Mesenchymal stem cell (in vitro differentiated cells and primary cell): ENCODE measurements around the gene SLC1A3.

ENCODE experiments used
- DNase-seq: peaks from one replicate; pipeline ENCODE4 v3.0.0-alpha.2; 2013
- H2AFZ ChIP-seq: one replicate; pipeline ENCODE4 v1.6.1; 2013; ENCODE audit warnings: low read depth, mild to moderate bottlenecking, control low read depth, inconsistent platforms, low read length, moderate library complexity
- H2AK5ac ChIP-seq: 2 replicates; pipeline ENCODE4 v1.6.1; 2013; ENCODE audit warnings: low read length, moderate library complexity, mild to moderate bottlenecking, inconsistent platforms; ENCODE audit not compliant: severe bottlenecking
- H2BK120ac ChIP-seq: one replicate; pipeline ENCODE4 v1.6.1; 2013; ENCODE audit warnings: low read depth, mild to moderate bottlenecking, inconsistent platforms, low read length, moderate library complexity
- H2BK12ac ChIP-seq, 2 experiments: one replicate each; pipeline ENCODE4 v1.6.1; 2013; ENCODE audit warnings: inconsistent platforms in 2 of 2, low read length in 2 of 2, mild to moderate bottlenecking in 2 of 2, moderate library complexity in 2 of 2, control low read depth in 1 of 2
- H2BK15ac ChIP-seq: one replicate; pipeline ENCODE4 v1.6.1; 2013; ENCODE audit warnings: mild to moderate bottlenecking, low read depth, inconsistent platforms; ENCODE audit not compliant: poor library complexity, severe bottlenecking
- H2BK5ac ChIP-seq: 2 replicates; pipeline ENCODE4 v1.6.1; 2013; ENCODE audit warnings: low read depth, mild to moderate bottlenecking, low read length, control low read depth, inconsistent platforms; ENCODE audit not compliant: poor library complexity, severe bottlenecking
- H3K14ac ChIP-seq, 2 experiments: one replicate each; pipeline ENCODE4 v1.6.1; 2013; ENCODE audit warnings: inconsistent platforms in 2 of 2, low read length in 2 of 2, control low read depth in 1 of 2, mild to moderate bottlenecking in 1 of 2, moderate library complexity in 1 of 2
- H3K18ac ChIP-seq, 2 experiments: one replicate each; pipeline ENCODE4 v1.6.1; 2013; ENCODE audit warnings: inconsistent platforms in 2 of 2, low read length in 2 of 2, control low read depth in 1 of 2, low read depth in 1 of 2, mild to moderate bottlenecking in 1 of 2
- H3K23ac ChIP-seq, 2 experiments: one replicate each; pipeline ENCODE4 v1.6.1; 2013; ENCODE audit warnings: inconsistent platforms in 2 of 2, low read length in 2 of 2, mild to moderate bottlenecking in 2 of 2, moderate library complexity in 2 of 2, control low read depth in 1 of 2
- H3K27ac ChIP-seq: 2 replicates; pipeline ENCODE4 v1.5.1; 2013; ENCODE audit warnings: mild to moderate bottlenecking, moderate library complexity, low read length, control low read depth, inconsistent platforms; ENCODE audit not compliant: poor library complexity, severe bottlenecking
- H3K27me3 ChIP-seq, 2 experiments: 2 replicates each; pipeline versions ENCODE4 v1.6.1 to v1.7.0; 2013; ENCODE audit warnings: low read length in 2 of 2, mild to moderate bottlenecking in 2 of 2, moderate library complexity in 2 of 2, control low read depth in 1 of 2, inconsistent platforms in 1 of 2; ENCODE audit not compliant: control insufficient read depth in 1 of 2, insufficient read depth in 1 of 2
- H3K36me3 ChIP-seq, 2 experiments: 2 replicates each; pipeline versions ENCODE4 v1.6.1 to v1.7.0; 2013; ENCODE audit warnings: low read length in 2 of 2, control low read depth in 1 of 2, inconsistent platforms in 1 of 2, low read depth in 1 of 2, mild to moderate bottlenecking in 1 of 2; ENCODE audit not compliant: insufficient read depth in 2 of 2, control insufficient read depth in 1 of 2
- H3K4ac ChIP-seq, 2 experiments: one replicate each; pipeline ENCODE4 v1.6.1; 2013; ENCODE audit warnings: inconsistent platforms in 2 of 2, low read length in 2 of 2, mild to moderate bottlenecking in 2 of 2, moderate library complexity in 2 of 2, control low read depth in 1 of 2, low read depth in 1 of 2
- H3K4me1 ChIP-seq: 2 replicates; pipeline ENCODE4 v1.6.1; 2013; ENCODE audit warnings: low read depth, low read length, control low read depth; ENCODE audit not compliant: control insufficient read depth, insufficient read depth
- H3K4me2 ChIP-seq: 2 replicates; pipeline ENCODE4 v1.6.1; 2013; ENCODE audit warnings: low read length, mild to moderate bottlenecking, inconsistent platforms; ENCODE audit not compliant: poor library complexity, severe bottlenecking
- H3K4me3 ChIP-seq, 2 experiments: 2 replicates each; pipeline versions ENCODE4 v1.5.1 to v1.7.0; 2013; ENCODE audit warnings: low read length in 2 of 2, mild to moderate bottlenecking in 2 of 2, control low read depth in 1 of 2, low read depth in 1 of 2; ENCODE audit not compliant: insufficient read depth in 1 of 2
- H3K79me1 ChIP-seq: replicated peaks from 2 replicates; pipeline ENCODE4 v1.6.1; 2013; ENCODE audit warnings: mild to moderate bottlenecking, control low read depth, low read length, inconsistent platforms; ENCODE audit not compliant: poor library complexity, severe bottlenecking
- H3K9ac ChIP-seq: 2 replicates; pipeline ENCODE4 v1.7.0; 2013; ENCODE audit warnings: mild to moderate bottlenecking, low read length, moderate library complexity
- H3K9me3 ChIP-seq: 2 replicates; pipeline ENCODE4 v1.7.0; 2013; ENCODE audit warnings: mild to moderate bottlenecking, low read length; ENCODE audit not compliant: control insufficient read depth
- H4K8ac ChIP-seq: one replicate; pipeline ENCODE4 v1.6.1; 2013; ENCODE audit warnings: inconsistent platforms, mild to moderate bottlenecking, low read length, moderate library complexity
- H4K91ac ChIP-seq: one replicate; pipeline ENCODE4 v1.6.1; 2013; ENCODE audit warnings: mild to moderate bottlenecking, low read length, inconsistent platforms
- WGBS: methylation state at CpG from one replicate; pipeline ENCODE4 v1.1.7; 2013; ENCODE audit warnings: mixed read lengths; 5-methylcytosine and 5-hydroxymethylcytosine counted together

Gene SLC1A3

GRCh38 chr5:36656556-36656955, 50.1 kb downstream of the SLC1A3 start:
- Histone ChIP-seq H3K27me3 (no peaks in the 10 kb centered on the region), H3K4me3 (no peak overlapping the region), H3K36me3 (peaks cover 0 to 12% of the 10 kb centered on the region in 2 experiments), H4K91ac (no peak overlapping the region), H3K27ac (no peak overlapping the region), H2BK15ac (no peak overlapping the region), H3K9me3 (no peaks in the 10 kb centered on the region), H3K4me1 (no peaks in the 10 kb centered on the region), H3K4me2 (no peak overlapping the region), H2AFZ (no peak overlapping the region), H3K18ac (no peak overlapping the region), H2BK12ac (no peak overlapping the region), H3K9ac (peak overlapping the region; percentile 42), H3K4ac (no peak overlapping the region), H2AK5ac (no peak overlapping the region), H3K79me1 (no peaks in the 10 kb centered on the region), H3K23ac (no peak overlapping the region), H3K14ac (no peak overlapping the region), H2BK120ac (no peak overlapping the region), H4K8ac (no peak overlapping the region), H2BK5ac (no peak overlapping the region)
- DNase-seq, result no peak
- 100% methylated on average over 1 of the region's 1 CpG for WGBS

DNA sequence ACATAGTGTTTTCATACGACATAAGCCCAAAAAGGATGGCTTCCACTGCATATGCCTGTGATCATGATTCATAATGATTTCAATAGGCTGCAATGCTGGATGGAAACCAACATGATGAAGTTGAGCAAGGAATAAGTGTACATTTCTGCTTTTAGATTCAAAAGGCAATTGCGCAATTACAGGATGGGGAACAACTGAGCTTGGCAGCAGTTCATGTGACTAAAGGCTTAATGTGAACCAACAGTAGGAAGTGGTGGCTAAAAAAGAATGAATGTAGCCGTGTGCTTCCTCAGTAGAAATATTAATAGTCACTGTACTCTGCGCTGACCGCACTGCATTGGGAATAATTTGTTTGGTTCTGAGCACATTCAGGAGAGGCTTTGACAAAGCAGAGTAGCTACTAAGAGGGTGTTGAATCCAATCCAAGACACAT, 51.2 kb downstream of the SLC1A3 start:
- Histone ChIP-seq H3K4me2 (no peak overlapping the region), H4K91ac (no peak overlapping the region), H3K4me1 (no peaks in the 10 kb centered on the region), H3K79me1 (no peaks in the 10 kb centered on the region), H2BK12ac (no peak overlapping the region), H2BK5ac (no peak overlapping the region), H3K36me3 (peaks cover 0 to 11% of the 10 kb centered on the region in 2 experiments), H3K4me3 (peak overlapping the region in 1 of 2 experiments; percentile 5), H2AFZ (no peak overlapping the region), H3K9me3 (no peaks in the 10 kb centered on the region), H3K9ac (peak overlapping the region; percentile 57), H3K27ac (no peak overlapping the region), H3K23ac (no peak overlapping the region), H2AK5ac (no peak overlapping the region), H2BK120ac (no peak overlapping the region), H2BK15ac (no peak overlapping the region), H3K18ac (no peak overlapping the region), H3K4ac (no peak overlapping the region), H3K27me3 (no peaks in the 10 kb centered on the region), H3K14ac (no peak overlapping the region), H4K8ac (no peak overlapping the region)
- WGBS, result 74% methylated on average over 5 of the region's 5 CpGs
- peak; percentile 68 for DNase-seq

GRCh38 chr5:36658038-36658756, 51.8 kb downstream of the SLC1A3 start:
- WGBS, result 86% methylated on average over 8 of the region's 8 CpGs
- H3K79me1 ChIP-seq, result no peaks in the 10 kb centered on the region

DNA sequence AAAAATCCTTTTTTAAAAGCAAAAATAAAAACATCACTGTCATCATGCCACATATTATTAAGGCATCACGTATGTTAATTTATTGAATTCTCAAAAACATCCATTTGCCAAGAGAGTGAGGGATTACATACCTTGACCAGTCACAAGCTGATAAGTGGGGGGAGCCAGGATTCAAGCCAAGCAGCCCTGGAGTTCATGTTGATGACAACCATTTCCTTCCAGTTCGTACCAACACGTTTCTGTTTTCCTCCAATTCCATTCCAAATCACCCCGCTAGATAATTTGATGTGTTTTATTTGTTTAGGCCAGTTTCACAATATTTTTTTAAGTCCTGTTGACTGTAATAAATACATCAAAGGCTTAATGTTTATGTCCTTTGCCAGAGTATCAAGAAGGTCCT, 53.0 kb downstream of the SLC1A3 start:
- no peaks in the 10 kb centered on the region for H3K9me3 ChIP-seq
- no peak overlapping the region for H3K4ac ChIP-seq
- H3K4me2 ChIP-seq, result no peak overlapping the region
- no peak overlapping the region for H3K9ac ChIP-seq
- H2BK120ac ChIP-seq, result no peak overlapping the region
- H2AFZ ChIP-seq, result no peak overlapping the region
- peaks cover 0 to 2% of the 10 kb centered on the region in 2 experiments for H3K36me3 ChIP-seq
- H2BK15ac ChIP-seq, result no peak overlapping the region
- H2BK12ac ChIP-seq, result no peak overlapping the region
- H3K27ac ChIP-seq, result no peak overlapping the region
- H3K4me1 ChIP-seq, result no peaks in the 10 kb centered on the region
- no peak overlapping the region for H3K23ac ChIP-seq
- WGBS, result 100% methylated on average over 1 of the region's 4 CpGs
- no peaks in the 10 kb centered on the region for H3K27me3 ChIP-seq
- no peak overlapping the region for H3K14ac ChIP-seq
- no peak overlapping the region for H2BK5ac ChIP-seq
- H3K18ac ChIP-seq, result no peak overlapping the region
- H3K79me1 ChIP-seq, result no peaks in the 10 kb centered on the region
- H2AK5ac ChIP-seq, result no peak overlapping the region
- no peak overlapping the region for H4K91ac ChIP-seq
- no peak for DNase-seq
- H3K4me3 ChIP-seq, result no peak overlapping the region
- H4K8ac ChIP-seq, result no peak overlapping the region

More at GRCh38 chr5:36658038-36658756, 51.8 kb downstream of the SLC1A3 start:
- Histone ChIP-seq H3K18ac (no peak overlapping the region), H3K4me3 (peak overlapping the region in 1 of 2 experiments; percentile 10), H2AFZ (no peak overlapping the region), H2BK15ac (no peak overlapping the region), H3K27ac (no peak overlapping the region), H2AK5ac (no peak overlapping the region), H2BK12ac (no peak overlapping the region), H4K8ac (no peak overlapping the region), H3K4ac (no peak overlapping the region), H3K9me3 (no peaks in the 10 kb centered on the region), H3K4me1 (no peaks in the 10 kb centered on the region), H2BK120ac (no peak overlapping the region), H3K23ac (no peak overlapping the region), H2BK5ac (no peak overlapping the region), H3K14ac (no peak overlapping the region), H3K27me3 (no peaks in the 10 kb centered on the region), H4K91ac (no peak overlapping the region), H3K4me2 (no peak overlapping the region), H3K36me3 (peaks cover 0 to 6% of the 10 kb centered on the region in 2 experiments), H3K9ac (peak overlapping the region; percentile 57)
- DNase-seq, result no peak
